Cardiac fibroblast (primary cell): ENCODE results near the gene CECR2.
"Not testable (repeated sequence)": the region's sequence is repeated elsewhere in the genome, so short reads cannot be mapped to it uniquely, and the experiment has no call there.

Experiments used
- DNase-seq, 2 donors: peaks; one replicate each; pipeline versions ENCODE4 v3.0.0 to v3.0.0-alpha.2; 2010; ENCODE audit warnings: low read depth in 2 of 2
- H3K4me3 ChIP-seq, 2 donors: replicated peaks in 1 of 2; 1 replicate in 1 of 2; 2 replicates in 1 of 2; pipeline ENCODE4 v1.5.1; 2011; ENCODE audit warnings: low read depth in 2 of 2, low read length in 2 of 2, mild to moderate bottlenecking in 2 of 2, moderate library complexity in 1 of 2
- CTCF ChIP-seq: IDR thresholded peaks from one replicate; pipeline ENCODE4 v1.5.1; 2011; ENCODE audit warnings: low read depth, mild to moderate bottlenecking, low read length, inconsistent platforms

The CECR2 gene

GRCh38 chr22:17496841-17497240 lies 127.6 kb downstream of the CECR2 start:
- DNase-seq: no peak
- H3K4me3 ChIP-seq: no peak overlapping the region
- TF ChIP-seq CTCF: no peak

DNA sequence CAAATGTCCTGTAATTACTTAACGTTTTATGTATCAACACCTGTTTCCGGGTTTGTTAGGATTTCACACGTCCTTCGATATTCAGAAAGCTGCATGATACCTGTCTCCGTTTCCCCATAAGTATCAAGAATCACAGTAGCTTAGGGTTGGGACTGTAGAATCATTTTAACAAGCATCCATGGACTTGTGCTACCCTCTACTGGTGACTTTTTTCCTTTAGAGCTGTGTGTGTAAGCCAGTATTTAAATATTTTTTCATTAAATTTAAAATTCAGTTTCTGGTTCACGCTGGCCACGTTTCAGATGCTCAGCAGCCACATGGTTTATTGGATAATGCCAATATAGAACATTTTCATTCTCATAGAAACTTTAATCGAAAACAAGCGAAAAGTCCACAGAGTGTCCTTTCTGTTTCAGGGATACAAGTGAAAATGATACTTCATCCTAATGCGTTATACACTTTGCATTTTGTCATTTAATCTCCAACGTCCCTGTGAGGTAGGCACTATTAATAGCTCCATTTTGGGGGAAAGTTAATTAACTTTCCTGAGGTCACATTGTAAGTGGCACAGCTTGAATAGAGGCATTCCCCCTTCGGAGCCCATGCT lies 132.5 kb downstream of the CECR2 start:
- DNase-seq: peak; percentile 84 to 88
- H3K4me3 ChIP-seq: no peak overlapping the region
- TF ChIP-seq CTCF: peak; percentile 49

DNA sequence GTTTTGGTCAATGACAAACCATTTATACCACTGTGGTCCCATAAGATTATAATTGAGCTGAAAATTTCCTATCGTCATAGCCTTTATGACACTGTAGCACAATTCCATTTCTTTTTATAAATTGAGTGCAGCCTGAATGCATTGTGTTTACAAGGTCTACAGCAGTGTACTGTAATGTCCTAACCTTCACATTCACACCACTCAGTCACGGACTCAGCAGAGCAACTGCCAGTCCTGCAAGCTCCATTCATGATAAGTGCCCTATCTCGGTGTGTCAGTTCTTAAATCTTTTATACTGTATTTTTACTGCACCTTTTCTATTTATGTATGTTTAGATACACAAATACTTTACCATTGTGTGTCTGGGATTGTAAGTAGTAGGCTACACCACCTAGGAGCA lies 138.8 kb downstream of the CECR2 start:
- DNase-seq: no peak
- TF ChIP-seq CTCF: no peak
- H3K4me3 ChIP-seq: no peak overlapping the region

DNA sequence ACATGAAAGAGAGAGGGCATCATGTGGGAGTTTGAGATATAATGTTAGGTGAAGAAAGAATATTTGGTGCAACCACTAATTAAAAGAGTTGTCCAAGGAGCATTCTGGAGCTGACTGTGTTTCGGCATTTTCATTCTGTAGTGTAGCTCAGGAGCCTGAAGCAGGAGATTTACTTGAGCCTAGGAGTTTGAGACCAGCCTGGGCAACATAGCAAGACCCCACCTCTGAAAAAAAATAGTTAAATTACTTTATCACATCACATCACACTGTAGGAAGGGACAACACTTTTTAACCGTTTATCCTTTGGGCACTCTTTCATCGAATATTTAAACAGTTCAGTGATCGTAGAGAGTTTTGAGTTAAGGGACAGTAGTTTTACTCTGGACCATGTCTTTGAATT lies 143.7 kb downstream of the CECR2 start:
- TF ChIP-seq CTCF: no peak
- no peak for DNase-seq
- H3K4me3 ChIP-seq: no peak overlapping the region

- DNase-seq: no peak
- H3K4me3 ChIP-seq: no peak overlapping the region
- no peak for TF ChIP-seq CTCF
These were observed 144.4 kb downstream of the CECR2 start for GRCh38 chr22:17513612-17514011.

GRCh38 chr22:17514084-17514483 lies 144.8 kb downstream of the CECR2 start:
- no peak for DNase-seq
- H3K4me3 ChIP-seq: no peak overlapping the region
- TF ChIP-seq CTCF: no peak

- no peak for DNase-seq
These were observed 149.1 kb downstream of the CECR2 start for GRCh38 chr22:17518406-17518805.

GRCh38 chr22:17521971-17522370 lies 152.7 kb downstream of the CECR2 start:
- DNase-seq: peak in 1 of 2 donors; percentile 14
- not testable (repeated sequence) for H3K4me3 ChIP-seq

More at GRCh38 chr22:17518406-17518805, 149.1 kb downstream of the CECR2 start:
- no peak for TF ChIP-seq CTCF
- no peak overlapping the region for H3K4me3 ChIP-seq
